Smooth muscle cell (in vitro differentiated cells): ENCODE results near the gene AADACL4. TPM values are rescaled to one million over a fixed set of nuclear protein-coding genes. Genes with fewer than 3 reads are reported as not detected.

Experiments
- DNase-seq: peaks from one replicate; lab custom pipeline; 2025; ENCODE audit not compliant: unreplicated experiment; lab: John Stamatoyannopoulos, UW
- H2AFZ ChIP-seq: fragments of 200-600 bp; sonication (generic); 2 replicates; pipeline ENCODE4 v1.6.0; 2016; ENCODE audit warnings: antibody characterized with exemption, low read depth, mild to moderate bottlenecking
- H3F3A ChIP-seq: fragments of 200-600 bp; sonication (generic); 2 replicates; pipeline ENCODE4 v1.6.0; 2017; ENCODE audit warnings: antibody characterized with exemption, low read depth
- H3K27ac ChIP-seq: fragments of 200-600 bp; sonication (generic); 2 replicates; pipeline ENCODE4 v1.5.1; 2016; ENCODE audit warnings: low read depth, mild to moderate bottlenecking
- H3K27me3 ChIP-seq: fragments of 200-600 bp; sonication (generic); 2 replicates; pipeline ENCODE4 v1.6.1; 2016; ENCODE audit warnings: low read depth, mild to moderate bottlenecking
- H3K36me3 ChIP-seq: fragments of 200-600 bp; sonication (generic); 2 replicates; pipeline ENCODE4 v1.5.1; 2016; ENCODE audit warnings: low read depth
- H3K4me1 ChIP-seq: fragments of 200-600 bp; sonication (generic); 2 replicates; pipeline ENCODE4 v1.5.1; 2016; ENCODE audit warnings: low read depth
- H3K4me2 ChIP-seq: fragments of 200-600 bp; sonication (generic); 2 replicates; pipeline ENCODE4 v1.6.0; 2016; ENCODE audit warnings: mild to moderate bottlenecking
- H3K4me3 ChIP-seq: fragments of 200-600 bp; sonication (generic); 2 replicates; pipeline ENCODE4 v1.5.1; 2016; ENCODE audit warnings: mild to moderate bottlenecking
- H3K79me2 ChIP-seq: fragments of 200-600 bp; sonication (generic); 2 replicates; pipeline ENCODE4 v1.6.0; 2016; ENCODE audit warnings: low read depth, mild to moderate bottlenecking
- H3K9ac ChIP-seq: fragments of 200-600 bp; sonication (generic); 2 replicates; pipeline ENCODE4 v1.6.0; 2016; ENCODE audit warnings: low read depth
- H3K9me3 ChIP-seq: fragments of 200-600 bp; sonication (generic); replicated peaks from 2 replicates; pipeline ENCODE4 v1.5.1; 2016; ENCODE audit warnings: low read depth
- H4K20me1 ChIP-seq: fragments of 200-600 bp; sonication (generic); 2 replicates; pipeline ENCODE4 v1.6.0; 2016; ENCODE audit warnings: low read depth
- CTCF ChIP-seq: fragments of 200-600 bp; sonication (generic); IDR thresholded peaks from 2 replicates; pipeline ENCODE4 v1.5.1; 2017; ENCODE audit warnings: borderline replicate concordance, mild to moderate bottlenecking, antibody characterized with exemption; ENCODE audit not compliant: insufficient read depth, poor library complexity, severe bottlenecking
- WGBS: methylation state at CpG from one replicate; pipeline ENCODE4 v1.1.7; 2016; ENCODE audit warnings: low lambda C conversion rate; 5-methylcytosine and 5-hydroxymethylcytosine counted together
- polyA plus RNA-seq: library from polyadenylated mRNA; unstranded; fragments of >200 nt; fragmentation: Nextera tagmentation; extraction: Ambion mirVana; gene quantifications from 2 replicates; pipeline ENCODE4 v1.2.1, GENCODE V29; 2016
- total RNA-seq: library from RNA; depleted of rRNA; stranded (reverse); fragments of >200 nt; gene quantifications from 2 replicates; pipeline ENCODE4 v1.2.3, GENCODE V29; 2014

AADACL4 gene
- total and polyA plus RNA-seq, 2 experiments from 2014 or later = not detected

DNA sequence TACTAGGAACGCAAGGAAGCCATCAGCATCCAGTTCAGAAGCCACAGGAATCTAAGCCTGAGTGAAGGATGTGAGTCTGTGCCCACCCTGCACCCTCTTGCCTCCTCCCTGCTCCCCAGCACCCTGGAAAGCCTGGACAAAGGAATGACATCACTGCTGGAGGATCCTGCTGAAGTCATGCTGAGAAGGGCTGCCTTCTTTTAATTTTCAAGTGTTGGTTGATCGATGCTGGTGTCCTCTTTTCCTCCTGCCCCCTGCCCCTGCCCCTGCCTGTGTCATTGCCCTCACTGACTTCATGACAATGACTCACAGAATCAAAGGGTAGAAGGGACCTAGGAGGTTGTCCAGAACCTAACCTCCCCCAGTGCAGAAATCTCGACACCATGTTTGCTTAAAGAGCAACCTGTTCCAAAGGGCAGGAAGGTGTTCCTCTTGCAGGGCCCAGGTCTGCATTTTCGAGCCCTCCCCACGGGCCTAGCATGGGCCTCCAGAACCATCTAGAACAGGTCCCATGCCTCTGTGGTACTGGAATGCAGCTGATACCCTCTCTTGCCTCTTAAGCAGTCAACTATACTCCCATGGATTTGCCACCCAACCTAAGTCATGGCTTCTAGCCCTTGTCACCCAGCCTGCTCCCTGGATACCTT lies 35.5 kb upstream of the AADACL4 start:
- Histone ChIP-seq H4K20me1 (no peaks in the 10 kb centered on the region), H3F3A (peaks cover 3% of the 10 kb centered on the region), H3K79me2 (no peaks in the 10 kb centered on the region), H3K4me1 (peaks cover 3% of the 10 kb centered on the region), H3K9ac (no peak overlapping the region), H3K36me3 (no peaks in the 10 kb centered on the region), H2AFZ (no peak overlapping the region), H3K27me3 (peaks cover 41% of the 10 kb centered on the region), H3K4me2 (no peak overlapping the region), H3K27ac (no peak overlapping the region), H3K9me3 (no peaks in the 10 kb centered on the region), H3K4me3 (no peak overlapping the region)
- DNase-seq = no peak
- 83% methylated on average over 5 of the region's 5 CpGs for WGBS
- no peak for TF ChIP-seq CTCF

- no peak overlapping the region for H3K4me3 ChIP-seq
- H3K4me1 ChIP-seq = no peaks in the 10 kb centered on the region
- H3K9ac ChIP-seq = no peak overlapping the region
- H3F3A ChIP-seq = no peaks in the 10 kb centered on the region
- no peaks in the 10 kb centered on the region for H3K79me2 ChIP-seq
- peaks cover 41% of the 10 kb centered on the region for H3K27me3 ChIP-seq
- H4K20me1 ChIP-seq = no peaks in the 10 kb centered on the region
- no peak for DNase-seq
- TF ChIP-seq CTCF = no peak
- H3K36me3 ChIP-seq = no peaks in the 10 kb centered on the region
- no peak overlapping the region for H3K27ac ChIP-seq
- H3K9me3 ChIP-seq = no peaks in the 10 kb centered on the region
- H3K4me2 ChIP-seq = no peak overlapping the region
- 82% methylated on average over 5 of the region's 5 CpGs for WGBS
- H2AFZ ChIP-seq = no peak overlapping the region
Observed at GRCh38 chr1:12609469-12610003, 34.3 kb upstream of the AADACL4 start.

DNA sequence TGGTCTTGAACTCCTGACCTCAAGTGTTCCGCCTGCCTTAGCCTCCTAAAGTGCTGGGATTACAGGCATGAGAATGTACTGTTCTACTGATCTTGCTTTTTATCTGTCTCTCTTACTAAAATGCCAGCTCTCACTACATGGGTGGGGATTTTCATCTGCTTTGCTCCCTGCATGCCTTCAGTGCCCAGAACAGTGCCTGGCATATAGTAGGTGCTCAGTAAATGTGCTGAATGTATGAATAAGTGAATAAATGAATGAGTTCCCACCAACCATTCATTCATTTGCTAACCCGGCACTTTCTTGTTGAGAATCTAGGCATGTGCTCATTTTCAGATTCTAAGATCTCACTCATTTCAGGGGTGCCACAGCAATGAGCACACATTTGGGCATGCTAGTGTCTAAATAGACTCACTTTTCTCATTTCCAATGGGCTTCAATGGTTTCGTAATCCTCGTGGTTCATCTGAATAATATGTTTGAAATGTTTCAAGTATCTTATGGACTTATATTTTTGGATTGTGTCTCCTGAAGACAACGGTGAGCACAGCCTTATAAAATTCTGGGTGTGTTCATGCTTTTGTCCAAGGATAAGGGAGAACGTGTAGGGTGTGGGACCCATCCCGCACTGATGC lies 33.5 kb upstream of the AADACL4 start:
- no peak overlapping the region for H3K4me3 ChIP-seq
- WGBS = 81% methylated on average over 7 of the region's 7 CpGs
- DNase-seq = no peak
- H3K79me2 ChIP-seq = no peaks in the 10 kb centered on the region
- no peaks in the 10 kb centered on the region for H3K36me3 ChIP-seq
- no peak for TF ChIP-seq CTCF
- no peaks in the 10 kb centered on the region for H4K20me1 ChIP-seq
- H3F3A ChIP-seq = no peaks in the 10 kb centered on the region
- H3K9ac ChIP-seq = no peak overlapping the region
- peaks cover 41% of the 10 kb centered on the region for H3K27me3 ChIP-seq
- peaks cover 6% of the 10 kb centered on the region for H3K4me1 ChIP-seq
- H2AFZ ChIP-seq = no peak overlapping the region
- no peak overlapping the region for H3K4me2 ChIP-seq
- H3K27ac ChIP-seq = no peak overlapping the region
- H3K9me3 ChIP-seq = no peaks in the 10 kb centered on the region
